Measurements from ENCODE around the gene DMKN.
A peak's percentile ranks its signal among the peaks of the same experiment; 100 is the strongest.

The DMKN gene

GRCh38 chr19:35502751-35503150, 10.7 kb downstream of the DMKN start:
- no peak for FAIRE-seq
- TF ChIP-seq CTCF (IDR thresholded peaks at IDR 0.05; ENCODE audit: insufficient read depth, missing control alignments) = no peak
- no peak for DNase-seq (ENCODE audit: insufficient read length, low spot score)

- no peak for TF ChIP-seq CTCF (IDR thresholded peaks at IDR 0.05; ENCODE audit: insufficient read depth, missing control alignments)
These were observed 11.8 kb downstream of the DMKN start for GRCh38 chr19:35501684-35502083.

GRCh38 chr19:35500611-35501010, 12.8 kb downstream of the DMKN start:
- DNase-seq (ENCODE audit: insufficient read length, low spot score) (no peak), FAIRE-seq (no peak)
- TF ChIP-seq CTCF (IDR thresholded peaks at IDR 0.05; ENCODE audit: insufficient read depth, missing control alignments) = no peak

More at GRCh38 chr19:35501684-35502083, 11.8 kb downstream of the DMKN start:
- FAIRE-seq (no peak), DNase-seq (ENCODE audit: insufficient read length, low spot score) (no peak)

GRCh38 chr19:35498984-35499527, 14.4 kb downstream of the DMKN start:
- no peak for DNase-seq (ENCODE audit: insufficient read length, low spot score)
- TF ChIP-seq CTCF (IDR thresholded peaks at IDR 0.05; ENCODE audit: insufficient read depth, missing control alignments) = no peak
- no peak for FAIRE-seq

GRCh38 chr19:35498220-35498619, 15.2 kb downstream of the DMKN start:
- DNase-seq (ENCODE audit: insufficient read length, low spot score) = no peak
- no peak for TF ChIP-seq CTCF (IDR thresholded peaks at IDR 0.05; ENCODE audit: insufficient read depth, missing control alignments)
- FAIRE-seq = no peak

- DNase-seq (ENCODE audit: insufficient read length, low spot score) = no peak
- no peak for TF ChIP-seq CTCF (IDR thresholded peaks at IDR 0.05; ENCODE audit: insufficient read depth, missing control alignments)
- no peak for FAIRE-seq
These were observed 16.0 kb downstream of the DMKN start for GRCh38 chr19:35497406-35497805.

- FAIRE-seq = no peak
- DNase-seq (ENCODE audit: insufficient read length, low spot score) = peak; percentile 87
- TF ChIP-seq CTCF (IDR thresholded peaks at IDR 0.05; ENCODE audit: insufficient read depth, missing control alignments) = peak; percentile 85
These were observed 18.1 kb downstream of the DMKN start for GRCh38 chr19:35495107-35496064.

Data from D721Med (cell line).